Measurements from ENCODE around the gene WWOX.

The WWOX gene

GRCh38 chr16:78326731-78327130 lies 227.3 kb downstream of the WWOX start:
- H2AFZ ChIP-seq (ENCODE audit: low read depth): no peak overlapping the region
- no peaks in the 10 kb centered on the region for H3K27me3 ChIP-seq (ENCODE audit: insufficient read depth, low read depth)
- H3K4me3 ChIP-seq (IDR thresholded peaks at IDR 0.05; ENCODE audit: insufficient read depth, low read depth, low read length): no peak overlapping the region
- H3K36me3 ChIP-seq (ENCODE audit: insufficient read depth): no peaks in the 10 kb centered on the region
- no peaks in the 10 kb centered on the region for H3K4me1 ChIP-seq (ENCODE audit: low read depth, poor library complexity, severe bottlenecking)
- H4K20me1 ChIP-seq (ENCODE audit: insufficient read depth): no peaks in the 10 kb centered on the region
- H3K79me2 ChIP-seq (ENCODE audit: insufficient read depth, low read depth): no peaks in the 10 kb centered on the region
- no peak overlapping the region for H3K9ac ChIP-seq
- no peak overlapping the region for H3K27ac ChIP-seq
- no peak overlapping the region for H3K4me2 ChIP-seq
- TF ChIP-seq CTCF (conservative IDR thresholded peaks at IDR 0.05; ENCODE audit: low read depth, low read length): no peak

GRCh38 chr16:78331731-78332130 lies 232.3 kb downstream of the WWOX start:
- H3K27me3 ChIP-seq (ENCODE audit: insufficient read depth, low read depth): no peaks in the 10 kb centered on the region
- H2AFZ ChIP-seq (ENCODE audit: low read depth): no peak overlapping the region
- H3K27ac ChIP-seq: no peak overlapping the region
- no peak overlapping the region for H3K9ac ChIP-seq
- H3K4me2 ChIP-seq: no peak overlapping the region
- H4K20me1 ChIP-seq (ENCODE audit: insufficient read depth): no peaks in the 10 kb centered on the region
- no peak overlapping the region for H3K4me3 ChIP-seq (IDR thresholded peaks at IDR 0.05; ENCODE audit: insufficient read depth, low read depth, low read length)
- H3K79me2 ChIP-seq (ENCODE audit: insufficient read depth, low read depth): no peaks in the 10 kb centered on the region
- H3K4me1 ChIP-seq (ENCODE audit: low read depth, poor library complexity, severe bottlenecking): no peaks in the 10 kb centered on the region
- no peaks in the 10 kb centered on the region for H3K36me3 ChIP-seq (ENCODE audit: insufficient read depth)
- no peak for TF ChIP-seq CTCF (conservative IDR thresholded peaks at IDR 0.05; ENCODE audit: low read depth, low read length)

DNA sequence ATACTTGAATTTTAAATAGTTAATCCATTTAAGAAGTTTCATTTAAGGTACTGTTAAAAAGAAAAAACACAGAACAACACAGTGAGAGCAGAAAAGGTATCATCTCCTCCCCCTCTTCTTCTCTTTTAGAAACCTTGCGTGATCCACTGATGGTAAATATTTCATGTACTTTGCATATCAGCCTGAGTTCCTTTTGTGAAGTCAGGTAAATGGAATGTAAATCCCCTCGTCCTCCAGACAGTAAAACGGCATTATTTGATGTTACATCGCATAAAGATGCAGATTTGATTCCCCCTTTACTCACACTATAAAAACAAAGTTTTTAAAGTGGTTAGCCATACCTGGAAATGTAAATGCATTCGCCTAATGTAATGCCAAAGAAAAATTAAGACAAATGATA lies 234.4 kb downstream of the WWOX start:
- no peak overlapping the region for H3K9ac ChIP-seq
- no peak overlapping the region for H3K27ac ChIP-seq
- H3K4me1 ChIP-seq (ENCODE audit: low read depth, poor library complexity, severe bottlenecking): no peaks in the 10 kb centered on the region
- H3K27me3 ChIP-seq (ENCODE audit: insufficient read depth, low read depth): no peaks in the 10 kb centered on the region
- no peak overlapping the region for H2AFZ ChIP-seq (ENCODE audit: low read depth)
- no peaks in the 10 kb centered on the region for H4K20me1 ChIP-seq (ENCODE audit: insufficient read depth)
- no peak overlapping the region for H3K4me3 ChIP-seq (IDR thresholded peaks at IDR 0.05; ENCODE audit: insufficient read depth, low read depth, low read length)
- H3K79me2 ChIP-seq (ENCODE audit: insufficient read depth, low read depth): no peaks in the 10 kb centered on the region
- no peak for TF ChIP-seq CTCF (conservative IDR thresholded peaks at IDR 0.05; ENCODE audit: low read depth, low read length)
- no peak overlapping the region for H3K4me2 ChIP-seq
- H3K36me3 ChIP-seq (ENCODE audit: insufficient read depth): no peaks in the 10 kb centered on the region

GRCh38 chr16:78340590-78340989 lies 241.1 kb downstream of the WWOX start:
- Histone ChIP-seq H3K27me3 (ENCODE audit: insufficient read depth, low read depth) (no peaks in the 10 kb centered on the region), H3K9ac (no peak overlapping the region), H2AFZ (ENCODE audit: low read depth) (no peak overlapping the region), H3K4me2 (no peak overlapping the region), H3K27ac (no peak overlapping the region), H3K4me1 (ENCODE audit: low read depth, poor library complexity, severe bottlenecking) (no peaks in the 10 kb centered on the region), H3K36me3 (ENCODE audit: insufficient read depth) (no peaks in the 10 kb centered on the region), H3K79me2 (ENCODE audit: insufficient read depth, low read depth) (no peaks in the 10 kb centered on the region), H3K4me3 (IDR thresholded peaks at IDR 0.05; ENCODE audit: insufficient read depth, low read depth, low read length) (no peak overlapping the region), H4K20me1 (ENCODE audit: insufficient read depth) (no peaks in the 10 kb centered on the region)
- TF ChIP-seq CTCF (conservative IDR thresholded peaks at IDR 0.05; ENCODE audit: low read depth, low read length): no peak

- no peaks in the 10 kb centered on the region for H3K4me1 ChIP-seq (ENCODE audit: low read depth, poor library complexity, severe bottlenecking)
- H3K4me3 ChIP-seq (IDR thresholded peaks at IDR 0.05; ENCODE audit: insufficient read depth, low read depth, low read length): no peak overlapping the region
- H3K9ac ChIP-seq: no peak overlapping the region
- H3K27ac ChIP-seq: no peak overlapping the region
- H3K4me2 ChIP-seq: no peak overlapping the region
- H3K36me3 ChIP-seq (ENCODE audit: insufficient read depth): no peaks in the 10 kb centered on the region
- no peak for TF ChIP-seq CTCF (conservative IDR thresholded peaks at IDR 0.05; ENCODE audit: low read depth, low read length)
- H4K20me1 ChIP-seq (ENCODE audit: insufficient read depth): no peaks in the 10 kb centered on the region
- H2AFZ ChIP-seq (ENCODE audit: low read depth): no peak overlapping the region
- no peaks in the 10 kb centered on the region for H3K27me3 ChIP-seq (ENCODE audit: insufficient read depth, low read depth)
- H3K79me2 ChIP-seq (ENCODE audit: insufficient read depth, low read depth): no peaks in the 10 kb centered on the region
Measured at GRCh38 chr16:78348068-78348467, 248.6 kb downstream of the WWOX start.

Measured in KMS-11 (cell line).